ENCODE data around the gene SLC7A10. TPM values are rescaled to one million over a fixed set of nuclear protein-coding genes. Genes with fewer than 3 reads are reported as not detected.

SLC7A10 gene
- total RNA-seq, 1 donor from 2014 or later = 0.62 TPM

DNA sequence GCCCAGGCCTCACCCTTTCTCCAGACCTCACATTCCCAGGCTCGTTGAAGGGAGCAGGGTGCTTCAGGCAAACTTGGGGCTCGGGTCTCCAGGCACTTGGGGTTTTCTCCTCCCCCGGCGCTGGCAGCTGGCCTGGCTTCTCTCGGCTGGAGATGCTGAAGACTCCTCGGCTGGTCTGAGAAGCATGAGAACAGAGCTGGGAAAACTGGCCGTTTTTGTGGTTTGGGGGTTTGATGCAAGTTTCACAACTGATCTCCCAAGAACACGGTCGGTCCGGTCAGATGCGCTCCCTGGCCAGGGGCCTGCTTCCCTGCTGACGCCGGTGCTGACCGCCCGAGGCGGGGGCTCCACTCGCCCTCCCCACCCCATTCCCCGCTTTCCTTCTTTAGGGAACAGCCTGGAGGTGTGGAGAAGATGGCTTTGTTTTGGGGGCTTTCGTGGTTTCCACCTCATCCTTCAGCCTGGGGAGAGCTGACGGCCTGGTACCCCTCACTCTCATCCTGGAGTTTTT is 41.4 kb upstream of the SLC7A10 start:
- TF ChIP-seq CTCF (IDR thresholded peaks at IDR 0.05) = no peak
- intact Hi-C loops (cut with DNase I) = no loop called here

DNA sequence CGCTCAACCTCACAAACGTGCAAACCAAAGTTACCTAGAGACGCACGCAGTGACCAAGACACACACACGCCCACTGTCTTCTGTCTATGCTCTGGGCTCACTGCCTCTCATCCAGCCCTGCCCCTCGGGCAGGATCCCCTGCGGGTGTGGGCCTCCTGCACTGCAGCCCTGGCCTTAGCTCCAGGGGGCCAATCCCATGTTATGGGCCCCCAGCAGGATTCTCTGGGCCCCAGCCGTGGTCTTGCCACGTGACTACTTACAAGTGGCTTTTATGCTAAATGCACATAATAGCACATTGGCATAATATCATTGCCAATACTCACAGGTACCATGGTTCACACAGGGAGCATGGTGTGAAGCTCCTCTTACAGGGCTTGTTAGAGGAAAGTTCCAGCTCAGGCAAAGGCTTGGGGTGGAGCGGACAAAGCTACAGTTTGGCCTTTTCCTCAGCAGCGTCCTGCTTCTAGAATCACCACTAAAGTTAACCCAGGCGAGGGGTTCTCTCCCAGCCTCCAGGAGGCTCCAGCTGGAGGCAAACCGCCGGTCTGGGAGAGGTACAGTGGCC is 39.3 kb upstream of the SLC7A10 start:
- DNase-seq (no peak), ATAC-seq (no peak)
- intact Hi-C loops (cut with DNase I) = no loop called here
- Histone ChIP-seq H3K4me1 (peaks cover 32% of the 10 kb centered on the region), H3K27ac (no peak overlapping the region), H3K36me3 (no peaks in the 10 kb centered on the region), H3K27me3 (ENCODE audit: low read depth) (no peaks in the 10 kb centered on the region), H3K4me3 (no peak overlapping the region), H3K9me3 (no peaks in the 10 kb centered on the region)
- TF ChIP-seq CTCF (IDR thresholded peaks at IDR 0.05) = no peak

More for the DNA sequence above, 41.4 kb upstream of the SLC7A10 start:
- Histone ChIP-seq H3K4me1 (peaks cover 12% of the 10 kb centered on the region), H3K36me3 (no peaks in the 10 kb centered on the region), H3K27me3 (ENCODE audit: low read depth) (no peaks in the 10 kb centered on the region), H3K4me3 (no peak overlapping the region), H3K27ac (no peak overlapping the region), H3K9me3 (no peaks in the 10 kb centered on the region)
- ATAC-seq = no peak
- no peak for DNase-seq

GRCh38 chr19:33263325-33264023 is 37.8 kb upstream of the SLC7A10 start:
- Histone ChIP-seq H3K27me3 (ENCODE audit: low read depth) (no peaks in the 10 kb centered on the region), H3K9me3 (no peaks in the 10 kb centered on the region), H3K4me1 (peaks cover 33% of the 10 kb centered on the region), H3K4me3 (no peak overlapping the region), H3K36me3 (no peaks in the 10 kb centered on the region), H3K27ac (no peak overlapping the region)
- DNase-seq = no peak
- TF ChIP-seq CTCF (IDR thresholded peaks at IDR 0.05) = no peak
- no peak for ATAC-seq
- intact Hi-C loops (cut with DNase I) = no loop called here

- Histone ChIP-seq H3K27me3 (ENCODE audit: low read depth) (no peaks in the 10 kb centered on the region), H3K9me3 (no peaks in the 10 kb centered on the region), H3K27ac (peak overlapping the region; percentile 71), H3K4me3 (no peak overlapping the region), H3K36me3 (no peaks in the 10 kb centered on the region), H3K4me1 (peaks cover 24% of the 10 kb centered on the region)
- no peak for TF ChIP-seq CTCF (IDR thresholded peaks at IDR 0.05)
- intact Hi-C loops (cut with DNase I) = no loop called here
- ATAC-seq (peak; percentile 18 to 50), DNase-seq (no peak)
Measured at GRCh38 chr19:33261511-33262189, 36.0 kb upstream of the SLC7A10 start.

- no peak for TF ChIP-seq CTCF (IDR thresholded peaks at IDR 0.05)
- H3K27ac ChIP-seq = peak overlapping the region; percentile 71
- no peaks in the 10 kb centered on the region for H3K9me3 ChIP-seq
- H3K27me3 ChIP-seq (ENCODE audit: low read depth) = no peaks in the 10 kb centered on the region
- H3K4me3 ChIP-seq = no peak overlapping the region
- DNase-seq (peak; percentile 76), ATAC-seq (peak; percentile 70 to 72)
- intact Hi-C loops (cut with DNase I) = no loop called here
- H3K36me3 ChIP-seq = no peaks in the 10 kb centered on the region
- peaks cover 24% of the 10 kb centered on the region for H3K4me1 ChIP-seq
Measured at GRCh38 chr19:33260628-33261418, 35.2 kb upstream of the SLC7A10 start.

Measured in lower lobe of right lung (tissue), 2 donors.